NCI-H146 (cell line): Measurements from ENCODE around the gene KRTAP9-3.
"Not testable (repeated sequence)": the region's sequence is repeated elsewhere in the genome, so short reads cannot be mapped to it uniquely, and the experiment has no call there.

Experiments
- DNase-seq: peaks from one replicate; lab custom pipeline; 2025; lab: John Stamatoyannopoulos, UW

KRTAP9-3 gene

GRCh38 chr17:41251261-41251660 is 19.0 kb downstream of the KRTAP9-3 start:
- DNase-seq: no peak

GRCh38 chr17:41254861-41255260 is 22.6 kb downstream of the KRTAP9-3 start:
- DNase-seq: no peak

GRCh38 chr17:41255381-41256290 is 23.4 kb downstream of the KRTAP9-3 start, which contains the start of gene KRTAP9-9:
Gene KRTAP9-9, plus strand, starts transcription at chr17:41255384.
- DNase-seq: not testable (repeated sequence)

- DNase-seq: no peak
These were observed 24.0 kb downstream of the KRTAP9-3 start for GRCh38 chr17:41256291-41256685.

- DNase-seq: no peak
These were observed 26.2 kb downstream of the KRTAP9-3 start for GRCh38 chr17:41258406-41258805.

GRCh38 chr17:41263212-41263611 is 31.0 kb downstream of the KRTAP9-3 start:
- no peak for DNase-seq

- no peak for DNase-seq
These were observed 32.4 kb downstream of the KRTAP9-3 start for GRCh38 chr17:41264599-41264998.

- DNase-seq: no peak
These were observed 32.8 kb downstream of the KRTAP9-3 start, which contains the start of gene KRTAP9-6 for GRCh38 chr17:41265078-41265477. Gene KRTAP9-6, plus strand, starts transcription at chr17:41265378. Its CDS starts 0 bp downstream, at chr17:41265378.

- no peak for DNase-seq
These were observed 35.5 kb downstream of the KRTAP9-3 start for GRCh38 chr17:41267711-41268110.

GRCh38 chr17:41271323-41271722 is 39.1 kb downstream of the KRTAP9-3 start:
- DNase-seq: not testable (repeated sequence)

GRCh38 chr17:41271858-41272257 is 39.6 kb downstream of the KRTAP9-3 start:
- DNase-seq: no peak

GRCh38 chr17:41275648-41276190 is 43.5 kb downstream of the KRTAP9-3 start, which contains the start of gene KRTAP9-7:
Gene KRTAP9-7, plus strand, starts transcription at chr17:41275698. Its CDS starts 0 bp downstream, at chr17:41275698.
- DNase-seq: not testable (repeated sequence)

GRCh38 chr17:41278176-41278955 is 46.1 kb downstream of the KRTAP9-3 start:
- DNase-seq: no peak
